ENCODE data around the gene GIMAP8.

DNA sequence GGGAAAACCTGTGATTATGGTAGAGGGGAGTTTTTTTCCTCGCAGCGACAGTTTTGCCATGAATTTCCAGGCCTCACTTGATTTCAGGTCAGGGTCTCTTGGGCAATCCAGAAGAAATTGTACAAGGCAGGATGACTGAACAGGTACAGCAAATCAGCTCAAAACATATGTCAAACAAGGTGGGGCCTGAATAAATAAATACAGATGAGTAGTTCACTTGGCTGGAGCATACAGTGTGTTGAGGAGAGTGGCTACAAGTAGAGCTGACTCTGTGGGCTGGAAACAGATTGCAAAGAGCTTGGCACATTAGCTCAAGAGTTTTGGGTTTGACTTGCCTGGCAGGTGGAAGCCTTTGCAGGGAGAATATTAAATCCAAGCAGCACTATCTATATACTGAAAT, 15.0 kb downstream of the GIMAP8 start:
- no peak for TF ChIP-seq POLR2A (IDR thresholded peaks at IDR 0.05)
- TF ChIP-seq, protein P1, sequence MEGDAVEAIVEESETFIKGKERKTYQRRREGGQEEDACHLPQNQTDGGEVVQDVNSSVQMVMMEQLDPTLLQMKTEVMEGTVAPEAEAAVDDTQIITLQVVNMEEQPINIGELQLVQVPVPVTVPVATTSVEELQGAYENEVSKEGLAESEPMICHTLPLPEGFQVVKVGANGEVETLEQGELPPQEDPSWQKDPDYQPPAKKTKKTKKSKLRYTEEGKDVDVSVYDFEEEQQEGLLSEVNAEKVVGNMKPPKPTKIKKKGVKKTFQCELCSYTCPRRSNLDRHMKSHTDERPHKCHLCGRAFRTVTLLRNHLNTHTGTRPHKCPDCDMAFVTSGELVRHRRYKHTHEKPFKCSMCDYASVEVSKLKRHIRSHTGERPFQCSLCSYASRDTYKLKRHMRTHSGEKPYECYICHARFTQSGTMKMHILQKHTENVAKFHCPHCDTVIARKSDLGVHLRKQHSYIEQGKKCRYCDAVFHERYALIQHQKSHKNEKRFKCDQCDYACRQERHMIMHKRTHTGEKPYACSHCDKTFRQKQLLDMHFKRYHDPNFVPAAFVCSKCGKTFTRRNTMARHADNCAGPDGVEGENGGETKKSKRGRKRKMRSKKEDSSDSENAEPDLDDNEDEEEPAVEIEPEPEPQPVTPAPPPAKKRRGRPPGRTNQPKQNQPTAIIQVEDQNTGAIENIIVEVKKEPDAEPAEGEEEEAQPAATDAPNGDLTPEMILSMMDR (IDR thresholded peaks at IDR 0.05) = no peak
